BE2C (cell line): ENCODE results near the gene BCL2L1.

Experiments
- DNase-seq: peaks from one replicate; pipeline ENCODE4 v3.0.0-alpha.2; 2020
- H3K27me3 ChIP-seq: fragments of 250-450 bp; sonication (Bioruptor Pico); 2 replicates; pipeline ENCODE4 v1.5.1; 2020; ENCODE audit warnings: mild to moderate bottlenecking
- H3K36me3 ChIP-seq: fragments of 250-450 bp; sonication (Bioruptor Pico); 2 replicates; pipeline ENCODE4 v1.5.1; 2020; ENCODE audit warnings: mild to moderate bottlenecking
- H3K4me1 ChIP-seq: fragments of 250-450 bp; sonication (Bioruptor Pico); 2 replicates; pipeline ENCODE4 v1.5.1; 2020
- H3K4me3 ChIP-seq: 2 replicates; pipeline ENCODE4 v1.5.1; 2011; ENCODE audit warnings: low read depth, low read length
- H3K9me3 ChIP-seq: fragments of 250-450 bp; sonication (Bioruptor Pico); 2 replicates; pipeline ENCODE4 v1.5.1; 2020
- TF ChIP-seq, protein P1 (sequence below): IDR thresholded peaks from 2 replicates; pipeline ENCODE4 v1.5.1; 2012; ENCODE audit warnings: mild to moderate bottlenecking, low read depth, low read length

The BCL2L1 gene

DNA sequence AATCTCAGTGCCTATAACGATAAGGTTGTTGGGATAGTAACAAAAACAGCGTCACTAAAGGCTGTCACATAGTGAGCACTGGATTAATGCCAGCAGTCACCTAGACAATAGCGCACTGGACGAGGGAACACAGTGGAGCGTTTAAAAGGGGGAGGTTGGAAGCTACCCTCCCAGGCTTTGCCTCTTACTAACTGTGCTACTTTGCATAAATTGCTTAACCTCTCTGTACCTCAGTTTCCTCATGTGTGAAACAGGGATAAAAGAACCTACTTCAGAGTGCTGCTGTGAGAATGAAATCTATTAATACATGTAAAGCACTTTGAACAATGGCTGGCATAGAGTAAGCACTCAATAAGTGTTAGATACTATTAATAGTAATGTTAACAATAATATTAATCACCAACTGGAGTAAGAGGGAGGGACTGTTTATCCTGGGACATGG is 10.5 kb downstream of the BCL2L1 start:
- TF ChIP-seq, protein P1, sequence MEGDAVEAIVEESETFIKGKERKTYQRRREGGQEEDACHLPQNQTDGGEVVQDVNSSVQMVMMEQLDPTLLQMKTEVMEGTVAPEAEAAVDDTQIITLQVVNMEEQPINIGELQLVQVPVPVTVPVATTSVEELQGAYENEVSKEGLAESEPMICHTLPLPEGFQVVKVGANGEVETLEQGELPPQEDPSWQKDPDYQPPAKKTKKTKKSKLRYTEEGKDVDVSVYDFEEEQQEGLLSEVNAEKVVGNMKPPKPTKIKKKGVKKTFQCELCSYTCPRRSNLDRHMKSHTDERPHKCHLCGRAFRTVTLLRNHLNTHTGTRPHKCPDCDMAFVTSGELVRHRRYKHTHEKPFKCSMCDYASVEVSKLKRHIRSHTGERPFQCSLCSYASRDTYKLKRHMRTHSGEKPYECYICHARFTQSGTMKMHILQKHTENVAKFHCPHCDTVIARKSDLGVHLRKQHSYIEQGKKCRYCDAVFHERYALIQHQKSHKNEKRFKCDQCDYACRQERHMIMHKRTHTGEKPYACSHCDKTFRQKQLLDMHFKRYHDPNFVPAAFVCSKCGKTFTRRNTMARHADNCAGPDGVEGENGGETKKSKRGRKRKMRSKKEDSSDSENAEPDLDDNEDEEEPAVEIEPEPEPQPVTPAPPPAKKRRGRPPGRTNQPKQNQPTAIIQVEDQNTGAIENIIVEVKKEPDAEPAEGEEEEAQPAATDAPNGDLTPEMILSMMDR: no peak
- DNase-seq: no peak
- Histone ChIP-seq H3K36me3 (peaks cover 31% of the 10 kb centered on the region), H3K4me3 (no peak overlapping the region), H3K27me3 (no peaks in the 10 kb centered on the region), H3K9me3 (no peaks in the 10 kb centered on the region), H3K4me1 (no peaks in the 10 kb centered on the region)

DNA sequence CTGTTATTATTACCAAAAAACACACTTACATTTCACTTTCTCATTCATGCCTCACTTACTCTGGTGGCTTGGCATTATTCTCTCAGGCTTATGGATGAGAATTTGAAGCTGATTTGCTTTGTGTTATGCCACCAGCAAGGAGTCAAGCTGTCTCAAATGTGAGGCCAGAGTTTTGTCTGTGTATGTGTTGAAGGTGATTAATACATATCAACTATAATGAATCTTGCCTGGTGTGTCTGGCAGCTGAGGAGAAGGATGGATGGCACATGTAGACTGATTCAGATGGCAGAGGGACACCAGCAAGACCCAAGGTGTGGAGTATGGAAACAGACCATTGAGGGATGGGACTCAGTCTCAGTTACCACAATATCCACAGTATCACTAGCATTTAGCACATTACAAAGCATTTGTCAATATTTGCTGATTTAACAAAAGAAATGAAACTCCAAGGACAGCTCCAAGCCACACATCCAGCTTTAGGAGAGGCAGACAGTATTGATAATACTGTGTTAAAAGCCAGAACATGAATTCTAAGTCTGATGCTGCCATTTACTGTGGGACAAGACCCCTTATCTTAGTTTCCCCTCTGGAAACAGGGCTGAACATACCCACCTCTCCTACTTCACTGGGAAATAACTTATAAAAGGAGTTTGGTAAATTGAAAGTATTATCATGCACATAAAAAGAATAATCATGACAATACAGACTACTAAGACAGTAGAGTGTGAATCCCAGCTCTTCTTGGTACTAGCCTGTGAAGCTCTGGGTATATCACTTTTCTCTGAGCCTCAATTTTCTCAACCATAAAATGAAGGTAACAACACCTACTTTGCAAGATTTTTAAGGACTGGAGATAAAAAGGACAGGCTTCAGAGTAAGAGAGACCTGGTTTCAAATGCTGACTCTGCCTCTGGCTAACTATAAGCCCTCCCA is 11.2 kb downstream of the BCL2L1 start:
- H3K4me1 ChIP-seq: no peaks in the 10 kb centered on the region
- H3K27me3 ChIP-seq: no peaks in the 10 kb centered on the region
- DNase-seq: no peak
- peaks cover 33% of the 10 kb centered on the region for H3K36me3 ChIP-seq
- no peak overlapping the region for H3K4me3 ChIP-seq
- TF ChIP-seq, protein P1: no peak
- no peaks in the 10 kb centered on the region for H3K9me3 ChIP-seq

DNA sequence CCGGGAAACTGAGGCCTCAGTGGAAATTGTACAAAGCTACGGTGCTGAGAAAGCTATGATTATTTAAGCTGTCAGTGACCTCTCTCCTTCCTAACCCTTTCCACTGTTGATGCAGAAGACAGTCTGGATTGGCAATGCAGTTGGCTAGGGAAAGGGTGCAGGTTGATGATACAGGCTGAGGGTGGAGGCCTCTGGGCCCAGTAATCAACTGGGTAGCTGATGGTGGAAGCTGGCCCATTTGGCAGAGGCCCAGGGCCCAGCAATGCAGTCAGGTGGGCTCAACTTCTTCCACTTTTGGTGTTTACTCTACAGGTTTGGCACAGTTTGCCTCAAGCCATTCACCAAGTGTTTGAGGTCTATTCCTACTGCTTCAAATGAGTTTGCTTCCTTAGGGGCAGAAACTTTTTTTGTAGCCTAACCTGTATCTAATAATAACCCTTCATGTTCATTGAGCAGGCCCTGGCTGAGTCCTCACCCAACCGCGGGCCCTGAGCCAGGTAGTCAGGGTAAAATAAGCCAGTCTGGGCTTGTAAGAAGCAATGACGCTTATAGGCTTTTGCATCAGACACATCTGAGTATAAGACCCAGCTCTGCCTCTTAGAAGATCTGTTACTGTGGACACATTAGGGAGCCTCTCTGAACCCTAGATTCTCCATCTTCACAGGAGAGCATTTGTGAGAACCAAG is 12.1 kb downstream of the BCL2L1 start:
- H3K4me3 ChIP-seq: no peak overlapping the region
- peaks cover 30% of the 10 kb centered on the region for H3K36me3 ChIP-seq
- no peaks in the 10 kb centered on the region for H3K4me1 ChIP-seq
- no peak for DNase-seq
- no peaks in the 10 kb centered on the region for H3K27me3 ChIP-seq
- TF ChIP-seq, protein P1: no peak
- H3K9me3 ChIP-seq: no peaks in the 10 kb centered on the region

DNA sequence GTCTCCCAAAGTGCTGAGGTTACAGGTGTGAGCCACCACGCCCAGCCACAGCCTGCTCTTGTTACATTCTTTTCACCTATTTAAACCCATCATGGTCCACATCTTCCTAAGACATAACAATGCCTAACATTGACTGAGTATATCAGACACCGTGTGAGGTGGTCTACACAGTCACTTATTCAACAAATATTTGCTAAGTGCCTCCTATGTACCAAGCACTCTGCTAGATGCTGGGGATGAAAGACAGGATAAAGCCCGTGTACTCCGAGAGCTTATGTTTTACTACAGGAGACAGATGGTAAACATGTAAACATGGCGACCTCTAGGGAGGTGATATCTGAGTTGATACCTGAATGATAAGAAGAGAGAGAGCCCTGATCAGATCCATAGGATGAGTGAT is 12.7 kb downstream of the BCL2L1 start:
- Histone ChIP-seq H3K36me3 (peaks cover 30% of the 10 kb centered on the region), H3K4me3 (no peak overlapping the region), H3K27me3 (no peaks in the 10 kb centered on the region), H3K9me3 (no peaks in the 10 kb centered on the region), H3K4me1 (no peaks in the 10 kb centered on the region)
- no peak for DNase-seq
- TF ChIP-seq, protein P1: no peak

DNA sequence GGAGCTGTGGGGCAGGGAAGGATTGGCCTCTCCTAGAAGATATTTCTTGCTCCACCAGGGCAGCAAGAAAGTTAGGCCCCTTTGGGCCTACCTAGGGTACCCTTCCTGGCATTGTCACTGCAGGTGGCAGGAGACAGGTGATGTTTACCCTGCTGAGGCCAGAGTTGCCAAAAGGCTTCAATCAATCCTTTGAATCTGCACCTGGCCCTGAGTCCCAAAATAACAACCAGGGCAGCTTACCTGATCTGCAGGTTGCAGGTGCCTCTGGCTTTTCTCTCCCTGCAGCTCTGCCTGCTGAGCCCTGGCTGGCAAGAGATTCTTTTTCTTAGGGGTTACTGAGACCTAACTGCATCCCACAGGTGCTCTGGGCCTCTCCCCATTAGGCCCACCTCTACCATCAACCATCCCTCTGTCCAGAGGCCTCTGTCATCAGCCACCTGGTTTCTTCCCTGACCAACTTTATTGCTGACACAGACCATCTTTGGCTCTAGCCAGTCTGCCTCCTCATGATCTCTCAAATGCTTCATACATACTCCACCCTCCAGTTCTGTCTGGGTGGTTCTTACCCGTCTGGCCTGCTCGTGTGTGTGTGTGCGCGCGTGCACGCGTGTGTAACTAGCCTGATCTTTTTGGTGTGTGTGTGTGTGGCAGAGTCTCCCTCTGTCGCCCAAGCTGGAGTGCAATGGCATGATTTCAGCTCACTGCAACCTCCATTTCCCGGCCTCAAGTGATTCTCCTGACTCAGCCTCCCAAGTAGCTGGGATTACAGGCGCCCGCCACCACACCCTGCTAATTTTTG is 13.7 kb downstream of the BCL2L1 start:
- DNase-seq: no peak
- no peaks in the 10 kb centered on the region for H3K27me3 ChIP-seq
- H3K9me3 ChIP-seq: no peaks in the 10 kb centered on the region
- H3K4me1 ChIP-seq: no peaks in the 10 kb centered on the region
- peaks cover 26% of the 10 kb centered on the region for H3K36me3 ChIP-seq
- H3K4me3 ChIP-seq: no peak overlapping the region
- TF ChIP-seq, protein P1: no peak
